Osteocyte (in vitro differentiated cells): Measurements from ENCODE around the gene CD2AP. TPM values are rescaled to one million over a fixed set of nuclear protein-coding genes. Genes with fewer than 3 reads are reported as not detected.
A peak's percentile ranks its signal among the peaks of the same experiment; 100 is the strongest.

Source experiments
- DNase-seq: peaks from one replicate; pipeline ENCODE4 v3.0.0; 2021; ENCODE audit warnings: mixed read lengths; ENCODE audit not compliant: unreplicated experiment; ENCODE audit errors: extremely low spot score
- H3K27ac Mint-ChIP-seq: one replicate; pipeline ENCODE4 v1.8.0; 2021; ENCODE audit warnings: mild to moderate bottlenecking, mixed read lengths; ENCODE audit not compliant: unreplicated experiment
- H3K27me3 Mint-ChIP-seq: one replicate; pipeline ENCODE4 v1.8.0; 2021; ENCODE audit warnings: mixed read lengths; ENCODE audit not compliant: unreplicated experiment
- H3K36me3 Mint-ChIP-seq: one replicate; pipeline ENCODE4 v1.8.0; 2021; ENCODE audit warnings: mixed read lengths; ENCODE audit not compliant: unreplicated experiment
- H3K4me1 Mint-ChIP-seq: one replicate; pipeline ENCODE4 v1.8.0; 2021; ENCODE audit warnings: mixed read lengths; ENCODE audit not compliant: unreplicated experiment
- H3K4me3 Mint-ChIP-seq: one replicate; pipeline ENCODE4 v1.8.0; 2021; ENCODE audit warnings: mild to moderate bottlenecking, moderate library complexity, mixed read lengths; ENCODE audit not compliant: unreplicated experiment
- H3K9me3 Mint-ChIP-seq: one replicate; pipeline ENCODE4 v1.8.0; 2021; ENCODE audit warnings: mixed read lengths; ENCODE audit not compliant: unreplicated experiment
- total RNA-seq: library from RNA; stranded (reverse); gene quantifications from 2 replicates; pipeline ENCODE4 v1.2.1, GENCODE V29; 2021
- TF ChIP-seq, protein P1 (sequence below): fragments of 200-600 bp; sonication (generic); IDR thresholded peaks from 2 replicates; pipeline ENCODE4 v1.5.0; 2021; ENCODE audit warnings: antibody characterized with exemption, mild to moderate bottlenecking, moderate library complexity

CD2AP gene
- total RNA-seq, 1 donor from 2014 or later, result 18.1 TPM

DNA sequence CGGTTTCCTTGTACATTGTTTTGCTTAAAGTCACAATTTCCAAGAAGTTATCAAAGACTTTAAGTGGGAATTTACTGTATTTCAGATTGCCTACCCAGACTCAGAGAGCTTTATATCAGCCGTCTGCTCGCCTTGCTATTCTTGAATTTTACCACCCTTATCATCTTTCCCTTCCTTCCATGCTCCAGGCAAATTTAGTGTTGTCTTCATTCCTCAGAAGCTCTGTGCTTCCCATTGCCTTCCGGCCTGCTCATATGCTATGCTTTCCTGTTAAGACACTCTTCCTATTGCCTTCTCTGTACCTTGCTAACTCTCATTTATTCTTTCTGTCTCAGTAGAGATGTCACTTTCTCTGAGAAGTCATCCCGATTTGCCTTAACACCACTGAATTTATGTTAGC lies 52.1 kb downstream of the CD2AP start:
- H3K27ac Mint-ChIP-seq, result peak overlapping the region; percentile 15
- H3K36me3 Mint-ChIP-seq, result peaks cover 16% of the 10 kb centered on the region
- TF ChIP-seq, protein P1, sequence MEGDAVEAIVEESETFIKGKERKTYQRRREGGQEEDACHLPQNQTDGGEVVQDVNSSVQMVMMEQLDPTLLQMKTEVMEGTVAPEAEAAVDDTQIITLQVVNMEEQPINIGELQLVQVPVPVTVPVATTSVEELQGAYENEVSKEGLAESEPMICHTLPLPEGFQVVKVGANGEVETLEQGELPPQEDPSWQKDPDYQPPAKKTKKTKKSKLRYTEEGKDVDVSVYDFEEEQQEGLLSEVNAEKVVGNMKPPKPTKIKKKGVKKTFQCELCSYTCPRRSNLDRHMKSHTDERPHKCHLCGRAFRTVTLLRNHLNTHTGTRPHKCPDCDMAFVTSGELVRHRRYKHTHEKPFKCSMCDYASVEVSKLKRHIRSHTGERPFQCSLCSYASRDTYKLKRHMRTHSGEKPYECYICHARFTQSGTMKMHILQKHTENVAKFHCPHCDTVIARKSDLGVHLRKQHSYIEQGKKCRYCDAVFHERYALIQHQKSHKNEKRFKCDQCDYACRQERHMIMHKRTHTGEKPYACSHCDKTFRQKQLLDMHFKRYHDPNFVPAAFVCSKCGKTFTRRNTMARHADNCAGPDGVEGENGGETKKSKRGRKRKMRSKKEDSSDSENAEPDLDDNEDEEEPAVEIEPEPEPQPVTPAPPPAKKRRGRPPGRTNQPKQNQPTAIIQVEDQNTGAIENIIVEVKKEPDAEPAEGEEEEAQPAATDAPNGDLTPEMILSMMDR, result no peak
- peaks cover 12% of the 10 kb centered on the region for H3K4me1 Mint-ChIP-seq
- no peak overlapping the region for H3K4me3 Mint-ChIP-seq
- H3K27me3 Mint-ChIP-seq, result no peaks in the 10 kb centered on the region
- H3K9me3 Mint-ChIP-seq, result no peaks in the 10 kb centered on the region
- DNase-seq, result no peak

DNA sequence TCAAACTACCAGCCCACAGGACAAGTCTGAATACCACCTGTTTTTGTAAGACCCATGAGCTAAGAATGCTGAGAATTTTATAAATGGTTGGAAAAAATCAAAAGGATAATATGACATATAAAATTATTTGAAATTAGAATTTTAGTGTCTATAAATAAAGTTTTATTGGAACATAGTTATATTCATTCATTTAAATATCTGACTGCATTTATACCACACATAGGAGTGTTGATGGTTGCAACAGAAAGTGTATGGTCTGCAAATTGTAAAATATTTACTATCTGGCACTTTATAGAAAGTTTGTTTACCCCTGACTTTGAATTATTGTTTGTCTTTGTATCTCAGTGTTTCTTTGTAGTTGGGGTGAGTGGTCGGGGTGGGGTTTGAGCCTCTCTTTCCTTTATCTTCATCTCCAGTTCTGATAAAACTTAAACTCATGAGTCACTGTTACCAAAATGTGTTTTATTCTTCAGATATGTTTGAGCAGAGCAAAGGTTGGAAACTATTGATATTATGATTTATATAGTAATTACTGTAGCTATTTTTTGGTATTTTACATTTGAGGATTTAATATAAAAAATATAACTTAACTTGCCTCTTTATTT lies 55.5 kb downstream of the CD2AP start:
- Mint-ChIP-seq H3K9me3 (no peaks in the 10 kb centered on the region), H3K27ac (no peak overlapping the region), H3K36me3 (peaks cover 11% of the 10 kb centered on the region), H3K27me3 (no peaks in the 10 kb centered on the region), H3K4me1 (peaks cover 10% of the 10 kb centered on the region), H3K4me3 (no peak overlapping the region)
- TF ChIP-seq, protein P1, result no peak
- DNase-seq, result no peak

DNA sequence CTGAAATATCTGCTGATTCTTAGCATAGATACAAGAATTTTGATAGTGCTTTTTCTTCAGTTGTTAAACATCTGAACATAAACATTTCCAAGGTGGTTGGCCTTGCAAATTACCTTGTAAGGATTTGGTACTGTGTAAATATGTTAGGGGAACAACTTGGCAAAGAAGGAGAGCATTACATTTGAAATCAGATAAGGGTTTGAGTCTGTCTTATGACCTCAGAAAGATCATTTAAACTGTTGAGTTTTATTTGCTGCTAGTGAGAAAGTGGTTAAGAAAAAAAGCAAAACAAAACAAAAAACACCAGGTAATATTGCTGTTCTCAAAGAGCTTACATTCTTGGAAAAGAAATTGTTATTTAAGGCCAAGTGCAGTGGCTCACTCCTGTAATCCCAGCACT lies 56.5 kb downstream of the CD2AP start:
- Mint-ChIP-seq H3K4me3 (no peak overlapping the region), H3K4me1 (peaks cover 10% of the 10 kb centered on the region), H3K9me3 (no peaks in the 10 kb centered on the region), H3K27ac (no peak overlapping the region), H3K27me3 (no peaks in the 10 kb centered on the region), H3K36me3 (peaks cover 8% of the 10 kb centered on the region)
- DNase-seq, result no peak
- TF ChIP-seq, protein P1, result no peak

DNA sequence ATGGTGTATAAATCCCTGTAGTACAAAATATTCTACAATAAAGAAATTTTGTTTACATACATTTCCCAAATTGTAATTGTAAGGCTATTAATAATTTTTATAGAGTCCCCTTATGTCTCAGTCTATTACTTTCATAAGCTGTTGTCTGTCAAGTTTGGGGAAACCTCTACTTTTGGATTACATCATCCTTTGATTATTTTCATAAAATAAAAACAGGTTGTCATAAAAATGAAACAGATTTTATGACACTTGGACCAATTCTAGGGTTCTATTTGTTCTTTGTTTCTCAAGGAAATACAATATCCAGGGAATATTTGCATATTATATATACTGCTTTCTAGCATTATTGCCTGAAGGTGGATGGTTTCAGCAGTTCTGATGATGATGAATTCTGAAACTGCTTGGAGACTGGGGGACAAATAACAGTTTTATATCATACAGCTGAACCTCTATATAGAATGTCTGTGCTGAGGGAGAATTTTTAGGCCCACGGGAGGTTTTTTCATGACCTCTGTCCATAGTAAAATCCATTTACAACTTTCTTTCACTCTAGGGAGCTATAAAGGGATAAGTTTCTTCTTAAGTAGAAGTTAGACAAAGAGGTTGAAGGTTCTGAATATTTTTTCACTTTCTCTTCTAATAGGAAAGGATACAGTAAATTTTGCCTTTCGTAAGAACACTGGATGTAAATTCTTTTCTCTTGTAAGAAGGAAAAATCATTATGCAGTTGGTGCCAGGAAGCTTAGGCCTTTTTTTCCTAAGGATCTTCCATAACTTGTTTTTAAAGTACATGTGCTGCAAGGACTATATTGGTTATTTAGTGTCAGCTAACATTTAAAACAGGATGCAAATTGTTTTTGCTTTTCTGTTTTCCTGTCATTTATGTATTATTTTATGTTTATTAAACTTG lies 58.0 kb downstream of the CD2AP start:
- H3K9me3 Mint-ChIP-seq, result no peaks in the 10 kb centered on the region
- peaks cover 8% of the 10 kb centered on the region for H3K36me3 Mint-ChIP-seq
- DNase-seq, result no peak
- TF ChIP-seq, protein P1, result no peak
- no peaks in the 10 kb centered on the region for H3K27me3 Mint-ChIP-seq
- H3K4me1 Mint-ChIP-seq, result peaks cover 4% of the 10 kb centered on the region
- no peak overlapping the region for H3K4me3 Mint-ChIP-seq
- peak overlapping the region; percentile 14 for H3K27ac Mint-ChIP-seq

DNA sequence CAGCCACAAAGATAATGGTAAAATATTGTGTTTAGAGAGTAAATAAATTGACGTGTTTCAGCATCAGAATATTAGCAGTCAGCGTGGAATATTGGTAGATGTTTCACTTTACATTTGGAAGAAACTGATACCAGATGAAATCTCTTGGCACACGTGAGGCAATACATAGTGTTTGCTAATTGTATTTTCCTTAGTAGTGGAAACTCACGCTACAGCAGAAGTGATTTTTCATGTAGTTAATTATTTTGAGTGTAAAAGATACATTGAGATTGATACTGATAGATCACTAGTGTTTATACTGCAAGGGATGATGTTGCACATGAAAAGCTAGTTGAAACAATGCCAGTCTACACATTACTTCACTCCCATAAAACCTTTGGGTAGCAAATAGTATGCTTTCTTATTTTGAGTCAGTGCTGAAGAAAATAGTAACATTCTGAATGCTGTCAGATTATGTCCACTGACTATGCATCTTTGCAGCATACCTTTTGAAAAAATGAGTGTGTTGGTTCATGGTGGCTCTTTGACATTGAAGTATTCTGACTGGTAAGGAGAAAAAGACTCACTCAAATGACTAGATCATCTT lies 59.3 kb downstream of the CD2AP start:
- H3K27ac Mint-ChIP-seq, result no peak overlapping the region
- H3K9me3 Mint-ChIP-seq, result no peaks in the 10 kb centered on the region
- TF ChIP-seq, protein P1, result no peak
- no peak overlapping the region for H3K4me3 Mint-ChIP-seq
- no peaks in the 10 kb centered on the region for H3K27me3 Mint-ChIP-seq
- no peak for DNase-seq
- H3K4me1 Mint-ChIP-seq, result peaks cover 4% of the 10 kb centered on the region
- peaks cover 8% of the 10 kb centered on the region for H3K36me3 Mint-ChIP-seq
